HG03097 (cell line): ENCODE measurements around the gene TREM1.
"Not testable (repeated sequence)": the region's sequence is repeated elsewhere in the genome, so short reads cannot be mapped to it uniquely, and the experiment has no call there.

ENCODE experiments used
- ATAC-seq: cut with Tn5 transposase; IDR thresholded peaks from one replicate; pipeline ENCODE4 v1.9.1; 2021; ENCODE audit not compliant: unreplicated experiment, low FRiP score

TREM1 gene

GRCh38 chr6:41266541-41266940 is 19.9 kb downstream of the TREM1 start:
- ATAC-seq = no peak

- ATAC-seq = no peak
Measured at GRCh38 chr6:41263267-41263666, 23.2 kb downstream of the TREM1 start.

- no peak for ATAC-seq
Measured at GRCh38 chr6:41262401-41262800, 24.1 kb downstream of the TREM1 start.

GRCh38 chr6:41258196-41258493 is 28.3 kb downstream of the TREM1 start:
- no peak for ATAC-seq

GRCh38 chr6:41257369-41258195 is 28.9 kb downstream of the TREM1 start:
- ATAC-seq = no peak

- ATAC-seq = no peak
Measured at GRCh38 chr6:41256383-41256782, 30.1 kb downstream of the TREM1 start.

- no peak for ATAC-seq
Measured at GRCh38 chr6:41255638-41256246, 30.7 kb downstream of the TREM1 start.

GRCh38 chr6:41255110-41255509 is 31.4 kb downstream of the TREM1 start:
- no peak for ATAC-seq

- no peak for ATAC-seq
Measured at GRCh38 chr6:41252401-41253169, 33.9 kb downstream of the TREM1 start.

GRCh38 chr6:41247882-41248705 is 38.4 kb downstream of the TREM1 start:
- no peak for ATAC-seq

GRCh38 chr6:41247288-41247865 is 39.1 kb downstream of the TREM1 start:
- ATAC-seq = no peak

- ATAC-seq = not testable (repeated sequence)
Measured at GRCh38 chr6:41246529-41246928, 40.0 kb downstream of the TREM1 start.

- ATAC-seq = no peak
Measured at GRCh38 chr6:41239467-41240159, 46.9 kb downstream of the TREM1 start.

GRCh38 chr6:41237128-41237527 is 49.4 kb downstream of the TREM1 start:
- ATAC-seq = no peak

GRCh38 chr6:41236276-41236675 is 50.2 kb downstream of the TREM1 start:
- no peak for ATAC-seq

GRCh38 chr6:41232667-41233066 is 53.8 kb downstream of the TREM1 start:
- no peak for ATAC-seq

GRCh38 chr6:41231246-41231645 is 55.2 kb downstream of the TREM1 start:
- ATAC-seq = no peak

GRCh38 chr6:41229721-41230120 is 56.8 kb downstream of the TREM1 start:
- ATAC-seq = no peak

GRCh38 chr6:41228616-41229015 is 57.9 kb downstream of the TREM1 start:
- ATAC-seq = no peak

GRCh38 chr6:41228096-41228495 is 58.4 kb downstream of the TREM1 start, which contains the start of gene TREML4:
Gene TREML4 (plus strand): TSS chr6:41228349. CDS start chr6:41228428, 79 bp downstream.
- no peak for ATAC-seq
